MCF 10A (cell line): ENCODE data around the gene UTS2B. TPM values are rescaled to one million over a fixed set of nuclear protein-coding genes. Genes with fewer than 3 reads are reported as not detected.
A peak's percentile ranks its signal among the peaks of the same experiment; 100 is the strongest.

Experiments
- BruUV-seq: library from RNA; stranded (reverse); fragments of 400-500 nt; replicated peaks from 2 replicates; lab custom pipeline; 2021; lab: Mats Ljungman, UMichigan
- CTCF ChIA-PET: fragments of 300-600 bp; sonication (Branson Sonifier 250); formaldehyde crosslinking; extraction: SDS; loops from one replicate; lab custom pipeline; 2021; ENCODE audit warnings: antibody characterized with exemption, inconsistent platforms; lab: Yijun Ruan, JAX
- POLR2A ChIA-PET: fragments of 300-600, 350-650 bp; sonication (Branson Sonifier 250); formaldehyde crosslinking; extraction: SDS; loops from one replicate; lab custom pipeline; 2020; ENCODE audit warnings: antibody characterized with exemption, inconsistent platforms; lab: Yijun Ruan, JAX
- DNase-seq: peaks from one replicate; pipeline ENCODE4 v3.0.0-alpha.2; 2018; ENCODE audit not compliant: unreplicated experiment
- H3K27ac Mint-ChIP-seq: one replicate; pipeline ENCODE4 v1.8.0; 2022; ENCODE audit warnings: mild to moderate bottlenecking, low read depth, mixed read lengths; ENCODE audit not compliant: unreplicated experiment
- H3K27me3 Mint-ChIP-seq: one replicate; pipeline ENCODE4 v1.8.0; 2022; ENCODE audit warnings: mixed read lengths; ENCODE audit not compliant: insufficient read depth, unreplicated experiment
- H3K36me3 Mint-ChIP-seq: one replicate; pipeline ENCODE4 v1.8.0; 2022; ENCODE audit warnings: mild to moderate bottlenecking, moderate library complexity, mixed read lengths; ENCODE audit not compliant: insufficient read depth, unreplicated experiment
- H3K4me1 Mint-ChIP-seq: one replicate; pipeline ENCODE4 v1.8.0; 2022; ENCODE audit warnings: mixed read lengths; ENCODE audit not compliant: insufficient read depth, unreplicated experiment
- H3K4me3 Mint-ChIP-seq: one replicate; pipeline ENCODE4 v1.8.0; 2022; ENCODE audit warnings: mild to moderate bottlenecking, moderate library complexity, mixed read lengths; ENCODE audit not compliant: unreplicated experiment
- H3K9me3 Mint-ChIP-seq: one replicate; pipeline ENCODE4 v1.8.0; 2022; ENCODE audit warnings: mixed read lengths; ENCODE audit not compliant: unreplicated experiment
- CTCF ChIP-seq: fragments of 200-600 bp; IDR thresholded peaks from one replicate; pipeline ENCODE4 v1.8.0; 2022; ENCODE audit warnings: antibody characterized with exemption, mild to moderate bottlenecking; ENCODE audit not compliant: unreplicated experiment
- intact Hi-C: fragments of 100-400 bp; cut with micrococcal nuclease; formaldehyde crosslinking; loops from 2 replicates; pipeline ENCODE4 v1.14.1; 2022
- total RNA-seq: library from RNA; stranded (reverse); gene quantifications from 2 replicates; pipeline ENCODE4 v1.2.3, GENCODE V29; 2022

UTS2B gene
- total RNA-seq, 1 experiment from 2014 or later, result 0.26 TPM

GRCh38 chr3:191333298-191333880 is 3.1 kb upstream of the UTS2B start:
- no peak for DNase-seq
- Mint-ChIP-seq H3K9me3 (no peaks in the 10 kb centered on the region), H3K36me3 (no peaks in the 10 kb centered on the region), H3K27me3 (no peaks in the 10 kb centered on the region), H3K4me1 (peaks cover 49% of the 10 kb centered on the region), H3K27ac (peak overlapping the region; percentile 91), H3K4me3 (peak overlapping the region; percentile 76)
- intact Hi-C loops, result loop anchor here (5.0 kb wide), 1 partner anchor 44 kb away; no protein-coding TSS in a partner anchor
- CTCF ChIA-PET, result interaction anchor here (0.6 kb wide), 2 partner anchors 58 to 1108 kb away, joined by 3 read pairs; no protein-coding TSS in a partner anchor
- TF ChIP-seq CTCF, result no peak
- no TSS peak for BruUV-seq
- POLR2A ChIA-PET, result interaction anchor here (2.5 kb wide), 1 partner anchor 22 kb away, joined by 9 read pairs; no protein-coding TSS in a partner anchor

GRCh38 chr3:191331388-191331787 is 1.1 kb upstream of the UTS2B start:
- intact Hi-C loops, result loop anchor here (2.0 to 5.0 kb wide), 2 partner anchors 25 to 46 kb away; no protein-coding TSS in a partner anchor
- POLR2A ChIA-PET, result interaction anchor here (1.0 to 5.1 kb wide), 7 partner anchors 9 to 46 kb away, joined by 4 to 40 read pairs (median 7); no protein-coding TSS in a partner anchor
- no TSS peak for BruUV-seq
- Mint-ChIP-seq H3K4me3 (peak overlapping the region; percentile 76), H3K36me3 (no peaks in the 10 kb centered on the region), H3K4me1 (peaks cover 45% of the 10 kb centered on the region), H3K27ac (peak overlapping the region; percentile 91), H3K9me3 (no peaks in the 10 kb centered on the region), H3K27me3 (no peaks in the 10 kb centered on the region)
- DNase-seq, result peak; percentile 27
- TF ChIP-seq CTCF, result no peak
- CTCF ChIA-PET, result interaction anchor here (0.5 to 1.4 kb wide), 2 partner anchors 86 to 198 kb away, joined by 3 read pairs; no protein-coding TSS in a partner anchor

GRCh38 chr3:191330530-191331048 is 263 bp upstream of the UTS2B start:
- intact Hi-C loops, result loop anchor here (2.0 to 5.0 kb wide), 2 partner anchors 26 to 47 kb away; no protein-coding TSS in a partner anchor

More at GRCh38 chr3:191330530-191331048, 263 bp upstream of the UTS2B start:
- CTCF ChIA-PET, result interaction anchor here (0.5 to 1.4 kb wide), 3 partner anchors 86 to 1710 kb away, joined by 3 read pairs; no protein-coding TSS in a partner anchor
- H3K4me3 Mint-ChIP-seq, result peak overlapping the region; percentile 76
- peak; percentile 35 for DNase-seq
- POLR2A ChIA-PET, result interaction anchor here (0.7 to 5.1 kb wide), 10 partner anchors 9 to 263 kb away, joined by 3 to 40 read pairs (median 5); no protein-coding TSS in a partner anchor
- no peaks in the 10 kb centered on the region for H3K36me3 Mint-ChIP-seq
- peak overlapping the region; percentile 91 for H3K27ac Mint-ChIP-seq
- TF ChIP-seq CTCF, result no peak
- no peaks in the 10 kb centered on the region for H3K27me3 Mint-ChIP-seq
- BruUV-seq, result TSS peak; percentile 35
- no peaks in the 10 kb centered on the region for H3K9me3 Mint-ChIP-seq
- peaks cover 45% of the 10 kb centered on the region for H3K4me1 Mint-ChIP-seq
